ENCODE results near the gene CLDN5. TPM values are rescaled to one million over a fixed set of nuclear protein-coding genes. Genes with fewer than 3 reads are reported as not detected.
"Not testable (repeated sequence)": the region's sequence is repeated elsewhere in the genome, so short reads cannot be mapped to it uniquely, and the experiment has no call there.

The CLDN5 gene
- total RNA-seq, 2 experiments from 2014 or later: 0.21 TPM; not detected in 1

DNA sequence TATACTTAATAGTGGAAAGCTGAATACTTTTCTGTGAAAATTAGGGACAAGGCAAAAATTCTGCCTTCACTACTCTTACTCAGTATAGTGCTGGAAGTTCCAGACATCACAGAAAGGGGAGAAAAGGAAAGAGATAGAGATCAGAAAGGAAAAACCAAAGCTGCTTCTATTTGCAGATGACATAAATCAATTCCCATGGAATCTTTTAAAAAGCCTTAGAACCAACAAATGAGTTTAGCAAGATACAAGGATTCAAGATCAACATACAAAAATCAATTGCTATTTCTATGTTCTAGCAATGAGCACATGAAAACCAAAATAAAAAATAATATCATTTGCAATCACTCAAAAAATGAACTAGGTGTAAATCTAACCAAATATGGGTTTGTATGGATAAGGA is 16.2 kb upstream of the CLDN5 start:
- Mint-ChIP-seq H3K9me3 (no peaks in the 10 kb centered on the region), H3K4me1 (ENCODE audit: low read depth) (no peaks in the 10 kb centered on the region), H3K27ac (no peak overlapping the region), H3K4me3 (no peak overlapping the region), H3K36me3 (ENCODE audit: low read depth) (no peaks in the 10 kb centered on the region), H3K27me3 (ENCODE audit: low read depth) (no peaks in the 10 kb centered on the region)
- CTCF ChIA-PET: interaction anchor here (0.6 kb wide), 1 partner anchor 49 kb away, joined by 3 read pairs; no protein-coding TSS in a partner anchor
- intact Hi-C loops (cut with micrococcal nuclease): no loop called here
- DNase-seq: no peak

- no peaks in the 10 kb centered on the region for H3K27me3 Mint-ChIP-seq (ENCODE audit: low read depth)
- H3K36me3 Mint-ChIP-seq (ENCODE audit: low read depth): no peaks in the 10 kb centered on the region
- DNase-seq: no peak
- no peak overlapping the region for H3K27ac Mint-ChIP-seq
- no peaks in the 10 kb centered on the region for H3K9me3 Mint-ChIP-seq
- intact Hi-C loops (cut with micrococcal nuclease): no loop called here
- no peaks in the 10 kb centered on the region for H3K4me1 Mint-ChIP-seq (ENCODE audit: low read depth)
- no peak overlapping the region for H3K4me3 Mint-ChIP-seq
- CTCF ChIA-PET: no interaction called here
Observed at GRCh38 chr22:19537941-19538488, 13.8 kb upstream of the CLDN5 start.

DNA sequence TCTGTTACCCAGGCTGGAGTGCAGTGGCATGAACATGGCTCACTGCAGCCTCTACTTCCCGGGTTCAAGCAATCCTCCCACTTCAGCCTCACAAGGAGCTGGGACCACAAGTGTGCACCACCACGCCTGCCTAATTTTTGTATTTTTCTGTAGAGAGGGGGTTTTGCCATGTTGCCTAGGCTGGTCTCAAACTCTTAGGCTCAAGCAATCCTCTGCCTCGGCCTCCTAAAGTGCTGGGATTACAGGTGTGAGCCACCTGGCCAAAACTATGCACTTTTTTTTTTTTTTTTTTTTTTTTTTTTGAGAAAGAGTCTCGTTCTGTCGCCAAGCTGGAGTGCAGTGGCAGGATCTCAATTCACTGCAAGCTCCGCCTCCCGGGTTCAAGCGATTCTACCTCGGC is 12.4 kb upstream of the CLDN5 start:
- no peaks in the 10 kb centered on the region for H3K27me3 Mint-ChIP-seq (ENCODE audit: low read depth)
- H3K36me3 Mint-ChIP-seq (ENCODE audit: low read depth): no peaks in the 10 kb centered on the region
- H3K4me1 Mint-ChIP-seq (ENCODE audit: low read depth): no peaks in the 10 kb centered on the region
- no peak overlapping the region for H3K4me3 Mint-ChIP-seq
- CTCF ChIA-PET: interaction anchor here (1.5 kb wide), 1 partner anchor 93 kb away, joined by 4 read pairs; no protein-coding TSS in a partner anchor
- DNase-seq: no peak
- H3K9me3 Mint-ChIP-seq: no peaks in the 10 kb centered on the region
- intact Hi-C loops (cut with micrococcal nuclease): no loop called here
- no peak overlapping the region for H3K27ac Mint-ChIP-seq

GRCh38 chr22:19535001-19535400 is 10.8 kb upstream of the CLDN5 start:
- Mint-ChIP-seq H3K36me3 (ENCODE audit: low read depth) (no peaks in the 10 kb centered on the region), H3K4me1 (ENCODE audit: low read depth) (no peaks in the 10 kb centered on the region), H3K4me3 (no peak overlapping the region), H3K27me3 (ENCODE audit: low read depth) (no peaks in the 10 kb centered on the region), H3K27ac (no peak overlapping the region), H3K9me3 (no peaks in the 10 kb centered on the region)
- intact Hi-C loops (cut with micrococcal nuclease): no loop called here
- CTCF ChIA-PET: no interaction called here
- no peak for DNase-seq

GRCh38 chr22:19533857-19534256 is 9.6 kb upstream of the CLDN5 start:
- no peak overlapping the region for H3K27ac Mint-ChIP-seq
- DNase-seq: no peak
- intact Hi-C loops (cut with micrococcal nuclease): no loop called here
- H3K4me1 Mint-ChIP-seq (ENCODE audit: low read depth): no peaks in the 10 kb centered on the region
- H3K4me3 Mint-ChIP-seq: no peak overlapping the region
- no peaks in the 10 kb centered on the region for H3K27me3 Mint-ChIP-seq (ENCODE audit: low read depth)
- CTCF ChIA-PET: no interaction called here
- H3K9me3 Mint-ChIP-seq: no peaks in the 10 kb centered on the region
- no peaks in the 10 kb centered on the region for H3K36me3 Mint-ChIP-seq (ENCODE audit: low read depth)

DNA sequence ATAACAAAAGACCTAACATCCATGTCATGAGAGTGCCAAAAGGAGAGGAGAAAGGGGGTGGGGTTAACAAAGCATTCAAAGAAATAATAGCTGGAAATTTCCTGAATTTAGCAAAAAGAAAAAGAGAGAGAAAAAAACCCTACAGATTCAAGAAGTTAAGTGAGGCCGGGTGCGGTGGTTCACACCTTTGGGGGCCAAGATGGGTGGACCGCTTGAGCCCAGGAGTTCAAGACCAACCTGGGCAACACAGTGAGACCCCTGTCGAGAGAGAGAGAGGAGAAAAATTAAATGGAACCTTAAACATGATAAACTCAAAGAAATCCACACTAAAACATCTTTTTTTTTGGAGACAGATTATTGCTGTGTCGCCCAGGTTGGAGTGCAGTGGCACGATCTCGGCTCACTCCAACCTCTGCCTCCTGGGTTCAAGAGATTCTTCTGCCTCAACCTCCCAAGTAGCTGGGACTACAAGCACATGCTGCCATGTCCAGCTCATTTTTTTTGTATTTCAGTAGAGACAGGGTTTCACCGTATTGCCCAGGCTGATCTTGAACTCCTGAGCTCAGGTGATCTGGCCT is 8.9 kb upstream of the CLDN5 start:
- Mint-ChIP-seq H3K27me3 (ENCODE audit: low read depth) (no peaks in the 10 kb centered on the region), H3K4me3 (no peak overlapping the region), H3K27ac (no peak overlapping the region), H3K9me3 (no peaks in the 10 kb centered on the region), H3K4me1 (ENCODE audit: low read depth) (no peaks in the 10 kb centered on the region), H3K36me3 (ENCODE audit: low read depth) (no peaks in the 10 kb centered on the region)
- intact Hi-C loops (cut with micrococcal nuclease): no loop called here
- CTCF ChIA-PET: interaction anchor here (1.4 kb wide), 1 partner anchor 97 kb away, joined by 3 read pairs; no protein-coding TSS in a partner anchor
- no peak for DNase-seq

DNA sequence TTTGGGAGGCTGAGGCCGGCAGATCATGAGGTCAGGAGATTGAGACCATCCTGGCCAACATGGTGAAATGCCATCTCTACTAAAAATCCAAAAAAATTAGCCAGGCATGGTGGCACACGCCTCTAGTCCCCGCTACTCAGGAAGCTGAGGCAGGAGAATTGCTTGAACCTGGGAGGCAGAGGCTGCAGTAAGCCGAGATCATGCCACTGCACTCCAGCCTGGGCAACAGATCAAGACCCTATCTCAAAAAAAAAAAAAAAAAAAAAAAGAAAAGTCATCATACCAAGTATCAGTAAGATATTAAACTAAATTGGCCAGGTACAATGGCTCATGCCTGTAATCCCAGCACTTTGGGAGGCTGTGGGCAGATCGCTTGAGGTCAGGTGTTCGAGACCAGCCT is 7.1 kb upstream of the CLDN5 start:
- H3K36me3 Mint-ChIP-seq (ENCODE audit: low read depth); H3K27ac Mint-ChIP-seq; CTCF ChIA-PET; H3K4me3 Mint-ChIP-seq; intact Hi-C loops (cut with micrococcal nuclease); H3K4me1 Mint-ChIP-seq (ENCODE audit: low read depth); H3K27me3 Mint-ChIP-seq (ENCODE audit: low read depth); H3K9me3 Mint-ChIP-seq; DNase-seq: not testable (repeated sequence)

DNA sequence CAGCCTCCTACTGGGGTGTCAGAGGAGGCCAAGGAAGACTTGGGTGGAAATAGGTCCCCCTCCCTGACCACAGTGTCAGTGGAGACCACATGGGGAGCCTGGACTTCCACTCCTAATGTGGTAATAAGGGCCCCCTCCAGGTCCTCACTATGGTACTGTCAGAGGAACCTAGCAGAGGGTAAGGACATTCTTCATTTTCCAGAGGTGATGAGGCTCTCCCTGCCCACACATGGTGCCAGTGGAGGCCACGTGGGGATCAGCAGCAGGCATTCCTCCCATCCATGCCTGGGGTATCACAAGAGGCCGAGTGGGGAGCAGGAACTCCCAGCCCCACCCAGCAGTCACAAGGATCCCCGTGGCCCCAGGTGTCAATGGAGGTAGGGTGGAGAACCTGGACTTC is 6.5 kb upstream of the CLDN5 start:
- intact Hi-C loops (cut with micrococcal nuclease): no loop called here
- Mint-ChIP-seq H3K27ac (no peak overlapping the region), H3K4me3 (no peak overlapping the region), H3K9me3 (no peaks in the 10 kb centered on the region), H3K27me3 (ENCODE audit: low read depth) (peaks cover 3% of the 10 kb centered on the region), H3K4me1 (ENCODE audit: low read depth) (no peaks in the 10 kb centered on the region), H3K36me3 (ENCODE audit: low read depth) (no peaks in the 10 kb centered on the region)
- DNase-seq: no peak
- CTCF ChIA-PET: interaction anchor here (1.1 kb wide), 1 partner anchor 99 kb away, joined by 3 read pairs; no protein-coding TSS in a partner anchor

DNA sequence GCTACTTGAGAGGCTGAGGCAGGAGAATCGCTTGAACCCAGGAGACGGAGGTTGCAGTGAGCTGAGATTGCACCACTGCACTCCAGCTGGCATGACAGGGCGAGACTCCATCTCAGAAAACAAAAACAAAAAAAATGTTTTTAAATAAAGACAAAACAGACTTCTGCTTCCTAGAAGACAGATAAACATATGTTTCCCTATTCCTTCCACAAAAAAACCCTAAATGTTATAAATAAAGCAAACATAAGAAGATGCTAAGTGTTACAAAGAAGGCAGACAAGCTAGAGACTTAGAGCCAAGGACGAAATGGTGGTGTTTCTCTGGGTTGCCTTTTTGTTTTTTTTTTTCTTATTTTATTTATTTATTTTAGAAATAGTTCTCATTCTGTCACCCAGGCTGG is 5.6 kb upstream of the CLDN5 start:
- Mint-ChIP-seq H3K27me3 (ENCODE audit: low read depth) (peaks cover 7% of the 10 kb centered on the region), H3K4me1 (ENCODE audit: low read depth) (peaks cover 3% of the 10 kb centered on the region), H3K36me3 (ENCODE audit: low read depth) (no peaks in the 10 kb centered on the region), H3K9me3 (no peaks in the 10 kb centered on the region), H3K4me3 (no peak overlapping the region), H3K27ac (no peak overlapping the region)
- intact Hi-C loops (cut with micrococcal nuclease): no loop called here
- CTCF ChIA-PET: interaction anchor here (1.1 to 1.3 kb wide), 2 partner anchors 29 to 100 kb away, joined by 3 to 4 read pairs; no protein-coding TSS in a partner anchor
- no peak for DNase-seq

GRCh38 chr22:19527861-19528417 is 3.7 kb upstream of the CLDN5 start:
- H3K4me3 Mint-ChIP-seq: no peak overlapping the region
- intact Hi-C loops (cut with micrococcal nuclease): no loop called here

GRCh38 chr22:19527321-19527721 is 3.1 kb upstream of the CLDN5 start:
- no peaks in the 10 kb centered on the region for H3K9me3 Mint-ChIP-seq
- H3K27ac Mint-ChIP-seq: no peak overlapping the region
- no peak overlapping the region for H3K4me3 Mint-ChIP-seq
- intact Hi-C loops (cut with micrococcal nuclease): no loop called here
- no peak for DNase-seq
- CTCF ChIA-PET: no interaction called here
- H3K27me3 Mint-ChIP-seq (ENCODE audit: low read depth): peaks cover 17% of the 10 kb centered on the region
- peaks cover 18% of the 10 kb centered on the region for H3K4me1 Mint-ChIP-seq (ENCODE audit: low read depth)
- H3K36me3 Mint-ChIP-seq (ENCODE audit: low read depth): peaks cover 2% of the 10 kb centered on the region

More at GRCh38 chr22:19527861-19528417, 3.7 kb upstream of the CLDN5 start:
- Mint-ChIP-seq H3K4me1 (ENCODE audit: low read depth) (peaks cover 15% of the 10 kb centered on the region), H3K27me3 (ENCODE audit: low read depth) (peaks cover 14% of the 10 kb centered on the region), H3K9me3 (no peaks in the 10 kb centered on the region), H3K27ac (no peak overlapping the region), H3K36me3 (ENCODE audit: low read depth) (no peaks in the 10 kb centered on the region)
- CTCF ChIA-PET: no interaction called here
- no peak for DNase-seq

GRCh38 chr22:19526702-19527111 is 2.5 kb upstream of the CLDN5 start:
- no peak for DNase-seq
- peaks cover 18% of the 10 kb centered on the region for H3K4me1 Mint-ChIP-seq (ENCODE audit: low read depth)
- H3K27ac Mint-ChIP-seq: no peak overlapping the region
- no peak overlapping the region for H3K4me3 Mint-ChIP-seq
- CTCF ChIA-PET: interaction anchor here (1.0 kb wide), 1 partner anchor 103 kb away, joined by 4 read pairs; no protein-coding TSS in a partner anchor
- peaks cover 17% of the 10 kb centered on the region for H3K27me3 Mint-ChIP-seq (ENCODE audit: low read depth)
- intact Hi-C loops (cut with micrococcal nuclease): no loop called here
- H3K9me3 Mint-ChIP-seq: no peaks in the 10 kb centered on the region
- peaks cover 2% of the 10 kb centered on the region for H3K36me3 Mint-ChIP-seq (ENCODE audit: low read depth)
